Testis (tissue), 2 donors: ENCODE results near the gene SRBD1.

Experiments used
- POLR2A ChIP-seq: fragments of 450-650 bp; IDR thresholded peaks from one replicate; pipeline ENCODE4 v1.6.1; 2017; ENCODE audit warnings: antibody characterized with exemption, mild to moderate bottlenecking, moderate library complexity
- TF ChIP-seq, protein P1 (sequence below), 3 experiments: fragments of 450-650 bp in 2 of 3; fragments of 200-600 bp in 1 of 3; sonication (generic) in 1 of 3; IDR thresholded peaks; one replicate each; pipeline ENCODE4 v1.5.1; 2016 to 2019; ENCODE audit warnings: antibody characterized with exemption in 3 of 3, mild to moderate bottlenecking in 2 of 3, moderate library complexity in 1 of 3

DNA sequence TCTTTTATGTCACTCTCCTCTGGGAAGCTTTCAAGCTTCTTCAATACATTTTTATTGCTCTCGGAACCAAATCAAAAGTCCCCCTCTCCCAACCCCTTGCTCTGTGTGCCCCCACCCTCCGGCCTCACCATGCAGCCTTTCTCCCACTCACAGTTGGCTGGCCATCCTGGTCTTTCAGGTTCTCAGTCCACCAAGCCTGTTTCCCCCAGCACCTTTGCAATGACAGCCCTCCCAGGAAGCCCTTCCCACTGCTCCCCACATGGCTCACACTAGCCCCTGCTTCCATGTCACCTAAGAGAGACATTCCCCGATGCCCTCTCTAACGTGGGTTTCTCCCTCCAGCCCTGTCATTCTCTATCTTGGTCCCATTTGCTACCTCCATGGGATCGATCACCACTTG is 266.6 kb downstream of the SRBD1 start:
- TF ChIP-seq, protein P1, sequence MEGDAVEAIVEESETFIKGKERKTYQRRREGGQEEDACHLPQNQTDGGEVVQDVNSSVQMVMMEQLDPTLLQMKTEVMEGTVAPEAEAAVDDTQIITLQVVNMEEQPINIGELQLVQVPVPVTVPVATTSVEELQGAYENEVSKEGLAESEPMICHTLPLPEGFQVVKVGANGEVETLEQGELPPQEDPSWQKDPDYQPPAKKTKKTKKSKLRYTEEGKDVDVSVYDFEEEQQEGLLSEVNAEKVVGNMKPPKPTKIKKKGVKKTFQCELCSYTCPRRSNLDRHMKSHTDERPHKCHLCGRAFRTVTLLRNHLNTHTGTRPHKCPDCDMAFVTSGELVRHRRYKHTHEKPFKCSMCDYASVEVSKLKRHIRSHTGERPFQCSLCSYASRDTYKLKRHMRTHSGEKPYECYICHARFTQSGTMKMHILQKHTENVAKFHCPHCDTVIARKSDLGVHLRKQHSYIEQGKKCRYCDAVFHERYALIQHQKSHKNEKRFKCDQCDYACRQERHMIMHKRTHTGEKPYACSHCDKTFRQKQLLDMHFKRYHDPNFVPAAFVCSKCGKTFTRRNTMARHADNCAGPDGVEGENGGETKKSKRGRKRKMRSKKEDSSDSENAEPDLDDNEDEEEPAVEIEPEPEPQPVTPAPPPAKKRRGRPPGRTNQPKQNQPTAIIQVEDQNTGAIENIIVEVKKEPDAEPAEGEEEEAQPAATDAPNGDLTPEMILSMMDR (IDR thresholded peaks at IDR 0.05) = no peak
- TF ChIP-seq POLR2A = no peak
